GM21619 (cell line): Measurements from ENCODE around the gene NOS1AP.

ENCODE experiments used
- ATAC-seq: cut with Tn5 transposase; IDR thresholded peaks from one replicate; pipeline ENCODE4 v1.9.1; 2021; ENCODE audit not compliant: unreplicated experiment

NOS1AP gene

GRCh38 chr1:162291000-162291399, 221.5 kb downstream of the NOS1AP start:
- no peak for ATAC-seq

- ATAC-seq, result no peak
These were observed 222.9 kb downstream of the NOS1AP start for GRCh38 chr1:162292422-162292849.

- no peak for ATAC-seq
These were observed 223.7 kb downstream of the NOS1AP start for GRCh38 chr1:162293073-162293692.

GRCh38 chr1:162294015-162294414, 224.5 kb downstream of the NOS1AP start:
- no peak for ATAC-seq

DNA sequence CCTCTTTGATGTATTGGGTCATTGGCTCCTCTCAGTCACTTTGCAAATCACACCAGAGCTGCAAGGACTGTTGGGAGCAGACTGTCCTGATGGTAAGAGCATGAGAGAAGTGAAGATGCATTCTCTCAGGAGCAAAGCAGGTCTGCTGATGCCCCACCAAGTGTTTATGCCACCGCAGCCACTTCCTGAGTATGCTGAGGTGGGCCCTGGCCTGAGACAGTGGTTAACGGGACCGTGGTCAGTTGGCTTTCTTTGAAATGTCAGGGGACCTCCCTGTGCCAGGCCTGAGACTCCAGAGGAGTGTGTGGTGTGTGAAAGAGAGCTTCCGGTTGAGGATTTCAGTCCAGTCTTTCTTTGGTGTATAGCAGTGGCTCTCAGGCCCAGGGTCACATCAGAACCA, 227.7 kb downstream of the NOS1AP start:
- ATAC-seq, result no peak

DNA sequence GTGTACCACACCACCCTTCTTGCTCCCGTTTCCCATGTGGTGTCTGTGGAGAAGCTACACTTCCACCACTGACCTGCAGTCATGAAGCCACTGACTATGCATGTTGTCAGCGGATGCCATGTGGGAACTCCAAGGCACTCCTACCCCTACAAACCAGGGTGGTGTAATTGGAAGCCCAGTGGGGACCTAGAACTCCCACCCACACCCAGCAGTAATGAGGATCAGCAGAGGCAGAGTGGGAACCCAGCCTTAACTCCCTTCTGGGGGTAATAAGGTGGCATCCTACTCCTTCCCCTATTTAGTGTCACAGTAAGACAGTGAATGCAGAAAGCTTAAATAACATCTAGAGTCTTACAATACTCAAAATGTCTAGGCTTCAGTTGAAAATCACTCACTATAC, 228.8 kb downstream of the NOS1AP start:
- ATAC-seq, result no peak

DNA sequence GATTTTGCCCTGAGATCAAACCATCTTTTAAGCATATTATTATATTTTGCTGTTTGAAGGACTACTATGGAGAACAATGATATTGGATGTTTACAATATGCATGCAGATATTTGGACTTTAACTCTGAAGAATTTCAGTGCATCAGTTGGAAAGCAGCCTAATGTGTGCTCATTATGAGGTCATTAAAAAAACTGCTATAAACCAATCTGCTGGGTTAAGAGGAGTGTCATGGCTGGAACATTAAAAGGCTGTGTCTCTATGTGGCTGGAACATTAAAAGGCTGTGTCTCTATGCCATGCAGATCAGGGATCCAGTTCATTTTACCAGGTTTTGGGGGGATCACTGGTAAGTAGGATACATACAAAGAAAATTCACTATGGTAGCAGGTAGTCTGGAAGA, 229.5 kb downstream of the NOS1AP start:
- no peak for ATAC-seq

GRCh38 chr1:162300057-162300917, 230.8 kb downstream of the NOS1AP start:
- no peak for ATAC-seq

DNA sequence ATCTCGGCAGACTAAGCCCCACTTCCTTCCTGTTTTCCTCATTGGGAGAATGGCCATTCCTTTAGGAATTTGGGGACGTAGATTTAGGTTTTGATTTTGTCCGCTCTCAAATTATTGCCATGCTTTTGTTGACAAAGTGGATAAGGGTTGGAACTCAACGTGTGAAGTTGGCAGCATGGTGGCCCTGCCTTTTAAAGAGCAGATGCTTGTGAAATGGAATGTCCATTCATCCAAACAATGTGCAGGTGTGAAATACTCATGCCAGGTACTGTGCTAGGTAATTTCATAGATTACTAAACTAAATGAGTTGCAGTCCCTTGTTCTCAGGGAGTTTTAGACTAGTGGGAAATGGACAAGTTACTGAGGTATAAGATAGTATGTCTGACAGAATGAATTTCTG, 232.2 kb downstream of the NOS1AP start:
- no peak for ATAC-seq

- no peak for ATAC-seq
These were observed 233.0 kb downstream of the NOS1AP start for GRCh38 chr1:162302306-162303003.

DNA sequence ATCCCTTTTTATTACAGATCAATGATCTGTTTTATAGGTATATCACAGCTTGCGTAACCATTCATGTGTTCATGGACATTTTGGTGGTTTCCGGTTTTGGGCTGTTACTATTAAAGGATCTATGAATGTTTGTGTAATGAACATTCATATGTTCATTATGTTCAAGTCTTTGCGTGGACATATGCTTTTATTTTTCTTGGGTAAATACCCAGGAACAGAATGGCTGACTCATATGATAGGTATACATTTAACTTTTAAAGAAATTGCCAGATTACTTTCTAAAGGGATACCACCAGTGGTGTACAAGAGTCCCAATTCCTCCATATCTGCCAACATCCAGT, 233.5 kb downstream of the NOS1AP start:
- ATAC-seq, result no peak

DNA sequence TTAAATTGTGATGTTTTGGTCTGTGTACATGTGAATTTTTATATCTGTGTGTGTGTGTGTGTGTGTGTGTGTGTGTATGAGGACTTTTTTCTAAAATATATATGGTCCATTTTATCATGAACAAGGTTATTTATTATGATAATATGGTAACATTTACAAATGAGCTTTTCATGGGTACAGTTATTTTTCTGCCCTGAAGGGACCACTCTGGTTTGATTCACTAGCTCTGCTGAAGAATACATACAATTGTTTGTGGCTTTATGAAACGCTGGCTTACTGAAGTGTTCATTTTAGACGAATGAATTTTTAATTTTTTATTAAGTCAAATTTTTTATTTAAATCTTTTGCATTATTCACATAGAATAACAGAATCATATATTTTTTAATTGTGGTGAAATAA, 235.2 kb downstream of the NOS1AP start:
- ATAC-seq, result no peak

DNA sequence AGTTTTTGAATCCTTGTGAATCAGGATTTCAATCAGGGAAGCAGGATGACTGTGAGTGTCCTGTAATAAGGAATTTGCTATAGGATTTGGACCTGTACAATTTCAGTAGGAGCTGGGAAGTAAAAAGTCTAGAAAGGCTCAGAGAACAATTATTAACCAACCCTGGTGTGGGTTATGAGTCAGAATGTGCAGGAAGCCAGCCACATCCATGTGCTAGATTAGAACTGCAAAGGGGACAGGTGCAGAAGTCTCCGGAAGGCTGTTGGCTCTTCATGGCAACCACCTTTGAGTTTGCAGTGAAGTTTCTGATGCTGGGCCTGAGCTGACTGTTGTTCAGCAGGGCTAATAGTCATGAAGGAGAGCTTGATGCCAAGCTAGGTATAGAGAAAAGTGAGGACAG, 236.5 kb downstream of the NOS1AP start:
- no peak for ATAC-seq

GRCh38 chr1:162310337-162310736, 240.8 kb downstream of the NOS1AP start:
- no peak for ATAC-seq

DNA sequence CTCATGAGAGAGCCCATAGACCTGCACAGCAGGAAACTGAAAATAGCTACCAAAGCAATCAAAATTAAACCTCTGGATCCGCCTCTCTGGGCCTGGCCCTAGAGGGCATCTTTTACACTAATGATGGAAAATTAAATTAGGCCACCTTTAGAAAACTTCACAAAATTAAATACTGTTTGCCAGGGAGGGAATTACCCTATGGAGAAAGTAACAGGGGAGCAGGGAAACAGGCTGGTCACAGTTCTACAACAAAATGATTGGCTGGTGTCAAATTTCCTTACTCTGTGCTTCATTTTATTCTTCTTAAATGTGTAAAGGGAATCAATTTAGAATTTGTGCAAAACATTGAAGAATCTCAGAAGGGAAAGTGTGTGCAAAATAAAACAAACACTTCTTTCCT, 244.7 kb downstream of the NOS1AP start:
- ATAC-seq, result no peak

- no peak for ATAC-seq
These were observed 246.2 kb downstream of the NOS1AP start for GRCh38 chr1:162315673-162316072.

DNA sequence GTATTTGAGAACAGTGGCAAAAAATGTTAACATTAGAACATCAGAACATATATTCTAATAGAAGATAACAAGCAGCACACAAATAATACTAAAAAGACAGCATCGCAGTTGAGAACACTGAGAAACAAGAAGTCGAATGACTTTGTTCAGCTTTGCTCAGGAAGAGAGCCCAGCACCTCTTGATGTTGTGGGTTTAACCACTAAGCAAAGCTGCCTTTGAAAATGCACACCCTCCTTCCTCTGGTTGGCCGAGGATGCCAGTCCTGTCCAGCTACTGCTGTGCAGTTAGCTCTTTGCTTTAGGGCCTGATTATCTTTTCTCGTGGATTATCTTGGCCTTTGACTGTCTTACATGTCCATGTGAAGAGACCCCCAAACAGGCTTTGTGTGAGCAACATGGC, 246.7 kb downstream of the NOS1AP start:
- ATAC-seq, result no peak

- no peak for ATAC-seq
These were observed 248.1 kb downstream of the NOS1AP start for GRCh38 chr1:162317621-162318020.

DNA sequence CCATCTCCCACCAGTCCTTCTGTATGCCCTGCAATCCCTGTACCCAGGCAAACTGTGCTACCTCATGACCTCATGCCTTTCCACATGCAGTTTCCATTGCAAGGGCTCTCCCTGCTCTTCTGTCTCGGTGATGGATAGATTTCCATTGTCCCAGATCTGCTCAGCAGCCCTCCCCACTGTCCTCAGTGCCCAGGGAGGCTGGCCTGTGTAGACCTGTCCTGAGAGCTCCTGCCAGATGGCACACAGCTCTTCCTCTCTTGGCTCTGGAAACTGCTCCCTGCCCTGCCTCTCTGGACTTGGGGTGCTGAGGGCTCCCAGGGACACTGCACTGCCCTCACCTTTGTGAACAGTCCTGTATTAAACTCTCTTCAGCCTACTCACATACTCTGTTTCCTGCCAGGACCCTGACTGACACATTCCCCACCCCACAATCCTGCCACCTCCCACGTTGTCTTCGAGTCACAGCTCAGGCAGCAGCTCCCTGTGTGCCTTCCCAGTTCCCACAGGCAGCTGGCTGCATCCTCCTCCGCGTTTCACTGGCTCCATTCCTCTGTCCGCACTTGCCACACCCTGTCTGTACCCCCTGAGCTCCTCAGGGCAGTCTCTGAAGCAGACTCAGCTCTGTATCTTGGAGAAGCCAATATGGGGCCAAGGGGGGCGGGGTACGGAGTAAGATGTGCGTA, 250.1 kb downstream of the NOS1AP start:
- no peak for ATAC-seq

GRCh38 chr1:162321809-162322422, 252.4 kb downstream of the NOS1AP start:
- ATAC-seq, result no peak

GRCh38 chr1:162323023-162323422, 253.5 kb downstream of the NOS1AP start:
- ATAC-seq, result no peak
